NCI-H345 (cell line): Measurements from ENCODE around the gene KCNMA1.

Experiments used
- DNase-seq: peaks from one replicate; lab custom pipeline; 2025; lab: John Stamatoyannopoulos, UW

KCNMA1 gene

GRCh38 chr10:76939933-76940468 is 697.6 kb downstream of the KCNMA1 start:
- DNase-seq, result no peak

GRCh38 chr10:76937181-76937600 is 700.4 kb downstream of the KCNMA1 start:
- no peak for DNase-seq

- no peak for DNase-seq
These were observed 701.5 kb downstream of the KCNMA1 start for GRCh38 chr10:76935941-76936613.

- DNase-seq, result no peak
These were observed 709.0 kb downstream of the KCNMA1 start for GRCh38 chr10:76928565-76928964.

GRCh38 chr10:76925636-76926405 is 711.8 kb downstream of the KCNMA1 start:
- DNase-seq, result no peak

- DNase-seq, result no peak
These were observed 714.9 kb downstream of the KCNMA1 start for GRCh38 chr10:76922666-76923065.

- no peak for DNase-seq
These were observed 716.1 kb downstream of the KCNMA1 start for GRCh38 chr10:76921383-76922010.

- no peak for DNase-seq
These were observed 717.0 kb downstream of the KCNMA1 start for GRCh38 chr10:76920581-76920980.

- no peak for DNase-seq
These were observed 719.5 kb downstream of the KCNMA1 start for GRCh38 chr10:76918106-76918505.

- no peak for DNase-seq
These were observed 720.5 kb downstream of the KCNMA1 start for GRCh38 chr10:76917071-76917470.

GRCh38 chr10:76916536-76916935 is 721.1 kb downstream of the KCNMA1 start:
- DNase-seq, result no peak

GRCh38 chr10:76915316-76915715 is 722.3 kb downstream of the KCNMA1 start:
- no peak for DNase-seq

GRCh38 chr10:76911184-76911583 is 726.4 kb downstream of the KCNMA1 start:
- DNase-seq, result no peak

- no peak for DNase-seq
These were observed 727.2 kb downstream of the KCNMA1 start for GRCh38 chr10:76910184-76910962.

- no peak for DNase-seq
These were observed 731.4 kb downstream of the KCNMA1 start for GRCh38 chr10:76906256-76906655.

GRCh38 chr10:76905251-76905650 is 732.4 kb downstream of the KCNMA1 start:
- DNase-seq, result no peak

- DNase-seq, result no peak
These were observed 734.1 kb downstream of the KCNMA1 start for GRCh38 chr10:76903387-76903945.

GRCh38 chr10:76902949-76903348 is 734.7 kb downstream of the KCNMA1 start:
- no peak for DNase-seq

GRCh38 chr10:76901701-76902100 is 735.9 kb downstream of the KCNMA1 start:
- no peak for DNase-seq

GRCh38 chr10:76899490-76899889 is 738.1 kb downstream of the KCNMA1 start:
- DNase-seq, result no peak

- no peak for DNase-seq
These were observed 744.7 kb downstream of the KCNMA1 start for GRCh38 chr10:76892766-76893479.
